Endothelial cell of umbilical vein (primary cell): Measurements from ENCODE around the gene HSPA1A. TPM values are rescaled to one million over a fixed set of nuclear protein-coding genes. Genes with fewer than 3 reads are reported as not detected.

Experiments
- BruUV-seq: library from RNA; stranded (reverse); fragments of 400-500 nt; replicated peaks from 2 replicates; lab custom pipeline; 2021; lab: Mats Ljungman, UMichigan
- CTCF ChIA-PET: fragments of 300-600, 350-600 bp; sonication (Branson Sonifier 250); formaldehyde crosslinking; loops from one replicate; lab custom pipeline; 2021; ENCODE audit warnings: antibody characterized with exemption, inconsistent platforms; lab: Charles Lee
- POLR2A ChIA-PET: fragments of 300-600, 350-600 bp; sonication (Branson Sonifier 250); formaldehyde crosslinking; loops from one replicate; lab custom pipeline; 2021; ENCODE audit warnings: antibody characterized with exemption, inconsistent platforms; lab: Charles Lee
- DNase-seq: peaks from one replicate; pipeline ENCODE4 v3.0.0-alpha.2; 2011; ENCODE audit warnings: low read depth, low spot score
- FAIRE-seq: peaks from 2 replicates; lab custom pipeline; 2011; peaks lifted over from hg19 to GRCh38; lab: Jason Lieb, UNC
- H2AFZ ChIP-seq: 2 replicates; pipeline ENCODE4 v1.6.0; 2012; ENCODE audit warnings: low read depth, low read length, control low read depth, inconsistent platforms
- H3K27ac ChIP-seq: 2 replicates; pipeline ENCODE4 v1.5.1; 2011; ENCODE audit warnings: low read depth, mild to moderate bottlenecking, control low read depth, low read length, moderate library complexity; ENCODE audit not compliant: insufficient read depth
- H3K27me3 ChIP-seq, 2 experiments: 2 replicates each; pipeline versions ENCODE4 v1.6.0 to v1.6.1; 2011; ENCODE audit warnings: low read length in 2 of 2, mixed read lengths in 1 of 2; ENCODE audit not compliant: control insufficient read depth in 2 of 2, insufficient read depth in 2 of 2
- H3K36me3 ChIP-seq, 2 experiments: 2 replicates in 1 of 2; 3 replicates in 1 of 2; pipeline ENCODE4 v1.5.1; 2011; ENCODE audit warnings: low read length in 2 of 2, mild to moderate bottlenecking in 1 of 2, moderate library complexity in 1 of 2; ENCODE audit not compliant: control insufficient read depth in 2 of 2, insufficient read depth in 2 of 2; ENCODE audit errors: extremely low read depth in 1 of 2
- H3K4me1 ChIP-seq: 3 replicates; pipeline ENCODE4 v1.5.1; 2011; ENCODE audit warnings: mild to moderate bottlenecking, low read length; ENCODE audit not compliant: control insufficient read depth, insufficient read depth; ENCODE audit errors: extremely low read depth
- H3K4me2 ChIP-seq: 2 replicates; pipeline ENCODE4 v1.6.1; 2011; ENCODE audit warnings: low read length, control low read depth, mixed read lengths; ENCODE audit not compliant: insufficient read depth
- H3K4me3 ChIP-seq, 3 experiments: fragments of 200-600 bp in 1 of 3; sonication (generic), shearing (Covaris generic) in 1 of 3; replicated peaks in 1 of 3; 2 replicates each; pipeline ENCODE4 v1.5.1; 2011 to 2016; ENCODE audit warnings: control low read depth in 3 of 3, low read length in 3 of 3, mild to moderate bottlenecking in 2 of 3, inconsistent platforms in 1 of 3, low read depth in 1 of 3, moderate library complexity in 1 of 3; ENCODE audit not compliant: insufficient read depth in 1 of 3
- H3K79me2 ChIP-seq: 2 replicates; pipeline ENCODE4 v1.6.0; 2012; ENCODE audit warnings: low read length, inconsistent platforms; ENCODE audit not compliant: control insufficient read depth, insufficient read depth
- H3K9ac ChIP-seq: replicated peaks from 2 replicates; pipeline ENCODE3; 2011; ENCODE audit warnings: low read length, control low read depth; ENCODE audit not compliant: insufficient read depth; ENCODE audit errors: extremely low read depth
- H3K9me1 ChIP-seq: replicated peaks from 3 replicates; pipeline ENCODE4 v1.6.0; 2011; ENCODE audit warnings: mild to moderate bottlenecking, low read length; ENCODE audit not compliant: control insufficient read depth, insufficient read depth; ENCODE audit errors: extremely low read depth
- H3K9me3 ChIP-seq: replicated peaks from 2 replicates; pipeline ENCODE4 v1.5.1; 2012; ENCODE audit warnings: low read length, inconsistent platforms; ENCODE audit not compliant: control insufficient read depth, insufficient read depth
- H4K20me1 ChIP-seq: replicated peaks from 2 replicates; pipeline ENCODE3; 2011; ENCODE audit warnings: mild to moderate bottlenecking, low read length; ENCODE audit not compliant: control insufficient read depth, insufficient read depth; ENCODE audit errors: extremely low read depth
- CTCF ChIP-seq, 2 donors: IDR thresholded peaks; 1 replicate in 1 of 2; 2 replicates in 1 of 2; pipeline ENCODE4 v1.5.1; 2011; ENCODE audit warnings: low read length in 2 of 2, mild to moderate bottlenecking in 2 of 2, moderate library complexity in 2 of 2, control low read depth in 1 of 2, inconsistent platforms in 1 of 2, low read depth in 1 of 2; ENCODE audit not compliant: insufficient read depth in 1 of 2; ENCODE audit errors: extremely low read depth in 1 of 2
- EZH2 ChIP-seq: IDR thresholded peaks from 2 replicates; pipeline ENCODE4 v1.6.1; 2012; ENCODE audit warnings: borderline replicate concordance, low read depth, mild to moderate bottlenecking, moderate library complexity, low read length, inconsistent platforms; ENCODE audit not compliant: severe bottlenecking
- FOS ChIP-seq: IDR thresholded peaks from 2 replicates; pipeline ENCODE4 v1.6.1; 2011; ENCODE audit warnings: mild to moderate bottlenecking, low read length, moderate library complexity, borderline replicate concordance; ENCODE audit not compliant: insufficient read depth
- GATA2 ChIP-seq: IDR thresholded peaks from 2 replicates; pipeline ENCODE4 v1.7.0; 2011; ENCODE audit warnings: low read depth, mild to moderate bottlenecking, moderate library complexity, mixed read lengths, low read length; ENCODE audit not compliant: insufficient read length, insufficient read depth
- JUN ChIP-seq: IDR thresholded peaks from 2 replicates; pipeline ENCODE4 v1.6.1; 2011; ENCODE audit warnings: borderline replicate concordance, low read depth; ENCODE audit not compliant: insufficient read length, insufficient read depth
- MAX ChIP-seq: IDR thresholded peaks from 2 replicates; pipeline ENCODE4 v1.6.1; 2011; ENCODE audit not compliant: insufficient read depth, insufficient read length
- MYC ChIP-seq: IDR thresholded peaks from one replicate; pipeline ENCODE4 v1.6.1; 2011; ENCODE audit warnings: mild to moderate bottlenecking, low read depth, low read length
- POLR2A ChIP-seq: IDR thresholded peaks from 2 replicates; pipeline ENCODE4 v1.6.1; 2012; ENCODE audit warnings: low read depth, mild to moderate bottlenecking, control low read depth, low read length
- POLR2AphosphoS5 ChIP-seq: IDR thresholded peaks from 2 replicates; pipeline ENCODE4 v1.6.1; 2012; ENCODE audit warnings: low read depth, mild to moderate bottlenecking, control low read depth, low read length, moderate library complexity; ENCODE audit not compliant: insufficient read depth
- dilution Hi-C: fragments of 300-500 bp; cut with MboI; formaldehyde crosslinking; loops from one replicate; pipeline ENCODE4 v1.15.0; 2019; ENCODE audit warnings: low sequenced_read_pairs; ENCODE audit not compliant: extremely low pct_ligation_motif_present
- intact Hi-C: fragments of 100-400 bp; cut with micrococcal nuclease; formaldehyde crosslinking; loops from one replicate; pipeline ENCODE4 v1.10.0; 2022
- polyA plus RNA-seq, 4 experiments: library from polyadenylated mRNA; depleted of rRNA in 3 of 4; stranded (reverse) in 3 of 4; unstranded in 1 of 4; fragments of >200 nt; gene quantifications; 2 replicates each; pipeline versions ENCODE4 v1.2.1 to v1.2.3, GENCODE V29; 2011 to 2012; ENCODE audit warnings: missing spikeins in 1 of 4
- total RNA-seq: library from RNA; stranded (reverse); gene quantifications from 2 replicates; pipeline ENCODE4 v1.2.3, GENCODE V29; 2021

HSPA1A gene
- total and polyA plus RNA-seq, 2 donors (not counting 3 experiments of a cell fraction or from before 2014, with no cell fraction given): 56.0 to 58.3 TPM

- H3K4me1 ChIP-seq: peaks cover 7% of the 10 kb centered on the region
- no peak overlapping the region for H3K4me3 ChIP-seq
- peaks cover 3 to 20% of the 10 kb centered on the region in 2 experiments for H3K36me3 ChIP-seq
- TF ChIP-seq JUN (no peak), CTCF (IDR thresholded peaks at IDR 0.05; ENCODE audit: extremely low read depth in 1 of 2, insufficient read depth in 1 of 2, low read depth in 1 of 2, low read length in 2 of 2) (no peak), GATA2 (no peak), MAX (no peak), POLR2A (no peak), EZH2 (no peak), POLR2AphosphoS5 (no peak), FOS (no peak), MYC (no peak)
- intact Hi-C loops: no loop called here
- dilution Hi-C loops: no loop called here
- H3K9me1 ChIP-seq: no peaks in the 10 kb centered on the region
- peaks cover 4% of the 10 kb centered on the region for H3K79me2 ChIP-seq
- H3K27ac ChIP-seq: no peak overlapping the region
- ChIA-PET POLR2A (no interaction called here), CTCF (interaction anchor here (1.5 to 1.7 kb wide), 2 partner anchors 23 to 90 kb away, joined by 4 read pairs; no protein-coding TSS in a partner anchor)
- H3K27me3 ChIP-seq: no peaks in the 10 kb centered on the region
- no peaks in the 10 kb centered on the region for H4K20me1 ChIP-seq
- DNase-seq (no peak), FAIRE-seq (no peak)
- BruUV-seq: no TSS peak
- no peaks in the 10 kb centered on the region for H3K9me3 ChIP-seq
- no peak overlapping the region for H3K4me2 ChIP-seq
- no peak overlapping the region for H2AFZ ChIP-seq
- no peak overlapping the region for H3K9ac ChIP-seq
Measured at GRCh38 chr6:31859923-31860322, 44.6 kb downstream of the HSPA1A start.
